Activated CD8-positive, alpha-beta memory T cell treated with anti-CD3 and anti-CD28 coated beads, Interleukin-2, amount 50 U/mL, for 1 hour (primary cell): ENCODE results near the gene EME2.

Experiments
- DNase-seq: peaks from one replicate; pipeline ENCODE4 v3.0.0-alpha.2; 2020; ENCODE audit errors: extremely low read depth

EME2 gene

GRCh38 chr16:1818873-1819525, 46.4 kb downstream of the EME2 start:
- no peak for DNase-seq

- no peak for DNase-seq
Observed at GRCh38 chr16:1819611-1820010, 47.0 kb downstream of the EME2 start.

GRCh38 chr16:1820096-1820945, 47.7 kb downstream of the EME2 start:
- DNase-seq = no peak

GRCh38 chr16:1820946-1821290, 48.3 kb downstream of the EME2 start:
- no peak for DNase-seq

GRCh38 chr16:1821861-1822611, 49.4 kb downstream of the EME2 start:
- no peak for DNase-seq

GRCh38 chr16:1822801-1823200, 50.2 kb downstream of the EME2 start:
- DNase-seq = no peak

- no peak for DNase-seq
Observed at GRCh38 chr16:1823821-1824220, 51.2 kb downstream of the EME2 start.

- DNase-seq = no peak
Observed at GRCh38 chr16:1825381-1825863, 52.8 kb downstream of the EME2 start.
